Endothelial cell of umbilical vein (primary cell): Measurements from ENCODE around the gene ELOVL1. TPM values are rescaled to one million over a fixed set of nuclear protein-coding genes. Genes with fewer than 3 reads are reported as not detected.

Experiments used
- BruUV-seq: library from RNA; stranded (reverse); fragments of 400-500 nt; replicated peaks from 2 replicates; lab custom pipeline; 2021; lab: Mats Ljungman, UMichigan
- CTCF ChIA-PET: fragments of 300-600, 350-600 bp; sonication (Branson Sonifier 250); formaldehyde crosslinking; loops from one replicate; lab custom pipeline; 2021; ENCODE audit warnings: antibody characterized with exemption, inconsistent platforms; lab: Charles Lee
- POLR2A ChIA-PET: fragments of 300-600, 350-600 bp; sonication (Branson Sonifier 250); formaldehyde crosslinking; loops from one replicate; lab custom pipeline; 2021; ENCODE audit warnings: antibody characterized with exemption, inconsistent platforms; lab: Charles Lee
- DNase-seq: peaks from one replicate; pipeline ENCODE4 v3.0.0-alpha.2; 2011; ENCODE audit warnings: low read depth, low spot score
- FAIRE-seq: peaks from 2 replicates; lab custom pipeline; 2011; peaks lifted over from hg19 to GRCh38; lab: Jason Lieb, UNC
- H2AFZ ChIP-seq: 2 replicates; pipeline ENCODE4 v1.6.0; 2012; ENCODE audit warnings: low read depth, low read length, control low read depth, inconsistent platforms
- H3K27ac ChIP-seq: 2 replicates; pipeline ENCODE4 v1.5.1; 2011; ENCODE audit warnings: low read depth, mild to moderate bottlenecking, control low read depth, low read length, moderate library complexity; ENCODE audit not compliant: insufficient read depth
- H3K27me3 ChIP-seq, 2 experiments: 2 replicates each; pipeline versions ENCODE4 v1.6.0 to v1.6.1; 2011; ENCODE audit warnings: low read length in 2 of 2, mixed read lengths in 1 of 2; ENCODE audit not compliant: control insufficient read depth in 2 of 2, insufficient read depth in 2 of 2
- H3K36me3 ChIP-seq, 2 experiments: 2 replicates in 1 of 2; 3 replicates in 1 of 2; pipeline ENCODE4 v1.5.1; 2011; ENCODE audit warnings: low read length in 2 of 2, mild to moderate bottlenecking in 1 of 2, moderate library complexity in 1 of 2; ENCODE audit not compliant: control insufficient read depth in 2 of 2, insufficient read depth in 2 of 2; ENCODE audit errors: extremely low read depth in 1 of 2
- H3K4me1 ChIP-seq: 3 replicates; pipeline ENCODE4 v1.5.1; 2011; ENCODE audit warnings: mild to moderate bottlenecking, low read length; ENCODE audit not compliant: control insufficient read depth, insufficient read depth; ENCODE audit errors: extremely low read depth
- H3K4me2 ChIP-seq: 2 replicates; pipeline ENCODE4 v1.6.1; 2011; ENCODE audit warnings: low read length, control low read depth, mixed read lengths; ENCODE audit not compliant: insufficient read depth
- H3K4me3 ChIP-seq, 3 experiments: fragments of 200-600 bp in 1 of 3; sonication (generic), shearing (Covaris generic) in 1 of 3; replicated peaks in 1 of 3; 2 replicates each; pipeline ENCODE4 v1.5.1; 2011 to 2016; ENCODE audit warnings: control low read depth in 3 of 3, low read length in 3 of 3, mild to moderate bottlenecking in 2 of 3, inconsistent platforms in 1 of 3, low read depth in 1 of 3, moderate library complexity in 1 of 3; ENCODE audit not compliant: insufficient read depth in 1 of 3
- H3K79me2 ChIP-seq: 2 replicates; pipeline ENCODE4 v1.6.0; 2012; ENCODE audit warnings: low read length, inconsistent platforms; ENCODE audit not compliant: control insufficient read depth, insufficient read depth
- H3K9ac ChIP-seq: replicated peaks from 2 replicates; pipeline ENCODE3; 2011; ENCODE audit warnings: low read length, control low read depth; ENCODE audit not compliant: insufficient read depth; ENCODE audit errors: extremely low read depth
- H3K9me1 ChIP-seq: replicated peaks from 3 replicates; pipeline ENCODE4 v1.6.0; 2011; ENCODE audit warnings: mild to moderate bottlenecking, low read length; ENCODE audit not compliant: control insufficient read depth, insufficient read depth; ENCODE audit errors: extremely low read depth
- H3K9me3 ChIP-seq: replicated peaks from 2 replicates; pipeline ENCODE4 v1.5.1; 2012; ENCODE audit warnings: low read length, inconsistent platforms; ENCODE audit not compliant: control insufficient read depth, insufficient read depth
- H4K20me1 ChIP-seq: replicated peaks from 2 replicates; pipeline ENCODE3; 2011; ENCODE audit warnings: mild to moderate bottlenecking, low read length; ENCODE audit not compliant: control insufficient read depth, insufficient read depth; ENCODE audit errors: extremely low read depth
- CTCF ChIP-seq, 2 donors: IDR thresholded peaks; 1 replicate in 1 of 2; 2 replicates in 1 of 2; pipeline ENCODE4 v1.5.1; 2011; ENCODE audit warnings: low read length in 2 of 2, mild to moderate bottlenecking in 2 of 2, moderate library complexity in 2 of 2, control low read depth in 1 of 2, inconsistent platforms in 1 of 2, low read depth in 1 of 2; ENCODE audit not compliant: insufficient read depth in 1 of 2; ENCODE audit errors: extremely low read depth in 1 of 2
- EZH2 ChIP-seq: IDR thresholded peaks from 2 replicates; pipeline ENCODE4 v1.6.1; 2012; ENCODE audit warnings: borderline replicate concordance, low read depth, mild to moderate bottlenecking, moderate library complexity, low read length, inconsistent platforms; ENCODE audit not compliant: severe bottlenecking
- FOS ChIP-seq: IDR thresholded peaks from 2 replicates; pipeline ENCODE4 v1.6.1; 2011; ENCODE audit warnings: mild to moderate bottlenecking, low read length, moderate library complexity, borderline replicate concordance; ENCODE audit not compliant: insufficient read depth
- GATA2 ChIP-seq: IDR thresholded peaks from 2 replicates; pipeline ENCODE4 v1.7.0; 2011; ENCODE audit warnings: low read depth, mild to moderate bottlenecking, moderate library complexity, mixed read lengths, low read length; ENCODE audit not compliant: insufficient read length, insufficient read depth
- MAX ChIP-seq: IDR thresholded peaks from 2 replicates; pipeline ENCODE4 v1.6.1; 2011; ENCODE audit not compliant: insufficient read depth, insufficient read length
- MYC ChIP-seq: IDR thresholded peaks from one replicate; pipeline ENCODE4 v1.6.1; 2011; ENCODE audit warnings: mild to moderate bottlenecking, low read depth, low read length
- POLR2A ChIP-seq: IDR thresholded peaks from 2 replicates; pipeline ENCODE4 v1.6.1; 2012; ENCODE audit warnings: low read depth, mild to moderate bottlenecking, control low read depth, low read length
- POLR2AphosphoS5 ChIP-seq: IDR thresholded peaks from 2 replicates; pipeline ENCODE4 v1.6.1; 2012; ENCODE audit warnings: low read depth, mild to moderate bottlenecking, control low read depth, low read length, moderate library complexity; ENCODE audit not compliant: insufficient read depth
- dilution Hi-C: fragments of 300-500 bp; cut with MboI; formaldehyde crosslinking; loops from one replicate; pipeline ENCODE4 v1.15.0; 2019; ENCODE audit warnings: low sequenced_read_pairs; ENCODE audit not compliant: extremely low pct_ligation_motif_present
- intact Hi-C: fragments of 100-400 bp; cut with micrococcal nuclease; formaldehyde crosslinking; loops from one replicate; pipeline ENCODE4 v1.10.0; 2022
- polyA plus RNA-seq, 4 experiments: library from polyadenylated mRNA; depleted of rRNA in 3 of 4; stranded (reverse) in 3 of 4; unstranded in 1 of 4; fragments of >200 nt; gene quantifications; 2 replicates each; pipeline versions ENCODE4 v1.2.1 to v1.2.3, GENCODE V29; 2011 to 2012; ENCODE audit warnings: missing spikeins in 1 of 4
- total RNA-seq: library from RNA; stranded (reverse); gene quantifications from 2 replicates; pipeline ENCODE4 v1.2.3, GENCODE V29; 2021

The ELOVL1 gene
- total and polyA plus RNA-seq, 2 donors (not counting 3 experiments of a cell fraction or from before 2014, with no cell fraction given) = 134 to 303 TPM

GRCh38 chr1:43354936-43355335 lies 12.9 kb downstream of the ELOVL1 start:
- BruUV-seq = no TSS peak
- intact Hi-C loops (no loop called here), dilution Hi-C loops (no loop called here)
- DNase-seq = no peak
- Histone ChIP-seq H3K27me3 (no peaks in the 10 kb centered on the region), H3K36me3 (peaks cover 0 to 1% of the 10 kb centered on the region in 2 experiments), H3K27ac (no peak overlapping the region), H3K9ac (no peak overlapping the region), H3K4me2 (no peak overlapping the region), H3K79me2 (peaks cover 11% of the 10 kb centered on the region), H2AFZ (no peak overlapping the region), H4K20me1 (no peaks in the 10 kb centered on the region), H3K9me3 (no peaks in the 10 kb centered on the region), H3K4me1 (peaks cover 15% of the 10 kb centered on the region), H3K9me1 (no peaks in the 10 kb centered on the region), H3K4me3 (no peak overlapping the region)
- TF ChIP-seq EZH2 (no peak), CTCF (IDR thresholded peaks at IDR 0.05; ENCODE audit: extremely low read depth in 1 of 2, insufficient read depth in 1 of 2, low read depth in 1 of 2, low read length in 2 of 2) (no peak), GATA2 (no peak), POLR2A (no peak), MAX (no peak), FOS (no peak), POLR2AphosphoS5 (no peak), MYC (no peak)
- no peak for FAIRE-seq
- CTCF ChIA-PET = no interaction called here
- POLR2A ChIA-PET = no interaction called here
